Gastroesophageal sphincter (tissue), 3 donors: ENCODE measurements around the gene CNTNAP1.
A peak's percentile ranks its signal among the peaks of the same experiment; 100 is the strongest.

Experiments used
- CTCF ChIP-seq, 4 experiments: fragments of 200-600 bp in 2 of 4; fragments of 450-650 bp in 2 of 4; sonication (generic) in 1 of 4; IDR thresholded peaks; one replicate each; pipeline ENCODE4 v1.5.1; 2017 to 2019; ENCODE audit warnings: antibody characterized with exemption in 4 of 4, mild to moderate bottlenecking in 2 of 4, moderate library complexity in 2 of 4
- POLR2A ChIP-seq, 2 donors: fragments of 450-650 bp; IDR thresholded peaks; one replicate each; pipeline ENCODE4 v1.6.1; 2017; ENCODE audit warnings: antibody characterized with exemption in 2 of 2, mild to moderate bottlenecking in 2 of 2, moderate library complexity in 1 of 2
- POLR2AphosphoS5 ChIP-seq: sonication (generic); formaldehyde crosslinking; IDR thresholded peaks from one replicate; pipeline ENCODE4 v1.6.1; 2017; ENCODE audit warnings: antibody characterized with exemption

DNA sequence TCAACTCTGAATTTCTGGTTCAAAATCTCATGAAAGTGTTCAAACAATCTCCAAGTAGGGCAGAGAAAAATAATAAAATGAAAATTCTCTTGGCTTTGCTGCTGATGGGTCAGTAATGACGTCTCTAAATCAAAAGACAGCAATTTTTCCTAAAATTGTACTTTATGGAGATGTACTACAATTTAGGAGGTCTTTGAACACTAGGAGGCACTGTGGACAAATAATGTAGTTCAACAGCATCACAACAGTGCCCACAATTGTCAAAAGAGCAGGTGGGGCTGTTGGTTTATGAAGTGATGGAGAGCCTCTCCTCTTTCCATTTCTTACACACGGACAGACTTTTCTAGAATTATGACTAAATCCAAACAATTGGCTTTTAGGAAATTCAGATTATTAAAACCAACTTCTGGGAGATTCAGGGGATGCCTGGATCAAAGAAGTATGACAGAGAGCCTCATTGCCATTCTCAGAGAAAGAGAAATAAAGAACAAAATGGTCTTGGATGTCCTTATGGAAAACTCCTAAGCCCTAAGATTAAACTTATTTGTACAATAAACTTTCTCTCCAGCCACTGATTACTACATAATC lies 38.8 kb downstream of the CNTNAP1 start:
- TF ChIP-seq CTCF (IDR thresholded peaks at IDR 0.05) (peak; percentile 52 to 83 (median 74)), POLR2A (IDR thresholded peaks at IDR 0.05) (no peak), POLR2AphosphoS5 (no peak)
